HG02642 (cell line): Measurements from ENCODE around the gene SPINDOC.
"Not testable (repeated sequence)": the region's sequence is repeated elsewhere in the genome, so short reads cannot be mapped to it uniquely, and the experiment has no call there.

Experiments used
- ATAC-seq: cut with Tn5 transposase; IDR thresholded peaks from one replicate; pipeline ENCODE4 v1.9.1; 2021; ENCODE audit warnings: mild to moderate bottlenecking; ENCODE audit not compliant: unreplicated experiment, poor library complexity

Gene SPINDOC

DNA sequence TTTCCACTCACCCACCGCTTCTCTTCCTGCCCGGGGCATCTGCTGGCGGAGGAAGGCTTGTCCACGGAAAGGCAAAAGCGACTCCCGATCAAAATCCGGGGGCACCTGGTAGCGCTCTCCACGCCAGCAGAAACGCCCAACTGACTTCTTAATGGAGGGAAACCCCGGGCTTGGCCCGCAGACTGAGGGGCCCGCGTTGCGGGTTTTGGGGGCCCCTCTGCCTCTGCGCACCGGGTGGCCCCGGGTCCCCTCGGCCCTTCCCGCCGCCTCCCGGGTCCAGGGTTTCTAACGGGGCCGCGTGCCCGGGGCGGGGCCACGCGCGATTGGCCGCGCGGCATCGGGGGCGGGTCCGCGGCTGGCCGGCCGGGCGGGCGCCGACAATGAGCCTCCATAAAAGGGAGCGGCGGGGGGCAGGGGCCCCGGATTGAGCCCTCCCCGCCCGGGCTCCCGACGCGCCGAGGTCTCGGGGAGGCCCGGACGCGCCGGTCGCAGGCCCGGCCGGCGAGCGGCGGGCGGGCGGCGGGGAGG lies at the start of gene SPINDOC:
Gene SPINDOC, plus strand, starts transcription at position 422 of the 528 bp plus-strand sequence. CDS start 231 bp downstream, outside the sequence.
- peak; percentile 87 for ATAC-seq

- no peak for ATAC-seq
Observed at GRCh38 chr11:63763496-63764339, 49.5 kb upstream of the SPINDOC start.

DNA sequence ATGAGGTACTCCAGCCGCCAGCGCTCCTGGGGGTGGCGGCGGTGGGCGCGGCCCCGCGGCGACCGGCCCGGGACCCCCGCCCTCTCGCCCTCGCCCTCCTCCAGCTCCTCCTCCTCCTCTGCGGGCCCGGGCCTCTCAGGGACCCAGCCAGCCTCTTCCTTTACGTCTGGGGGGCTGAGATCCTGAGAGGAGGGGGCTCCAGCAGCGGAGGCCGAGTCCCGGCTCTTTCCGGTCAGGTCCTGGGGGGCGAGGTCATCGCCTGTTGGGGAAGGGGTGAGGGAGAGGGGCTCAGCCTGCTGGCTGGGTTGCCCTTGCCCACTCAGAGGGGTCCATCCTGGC lies 48.9 kb upstream of the SPINDOC start:
- no peak for ATAC-seq

- no peak for ATAC-seq
Observed at GRCh38 chr11:63764679-63765647, 48.3 kb upstream of the SPINDOC start.

DNA sequence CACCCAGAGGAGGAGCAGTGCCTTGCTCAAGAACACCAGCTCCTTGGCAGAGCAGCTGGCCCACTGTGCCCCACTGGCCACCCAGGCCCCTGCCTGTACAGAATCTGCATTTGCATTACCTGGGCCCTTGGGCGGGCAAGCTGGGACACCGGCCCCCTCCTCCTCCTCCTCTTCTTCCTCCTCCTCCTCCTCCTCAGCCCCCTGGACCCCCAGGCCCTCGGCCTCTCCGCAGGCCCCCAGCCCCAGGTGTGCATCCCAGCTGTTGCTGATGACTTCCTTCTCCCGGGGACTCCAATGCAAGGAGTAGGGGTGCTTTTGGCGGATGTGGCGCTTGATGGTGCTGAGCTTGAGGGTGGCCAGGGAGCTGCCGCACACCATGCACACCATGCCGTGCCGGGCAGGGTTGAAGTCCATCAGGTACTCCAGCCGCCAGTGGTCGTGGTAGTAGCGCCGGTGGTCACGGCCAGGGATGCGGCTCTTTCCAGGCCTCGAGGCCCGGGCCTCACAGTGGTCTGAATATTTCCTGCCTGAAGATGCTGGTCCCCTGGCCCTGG lies 47.5 kb upstream of the SPINDOC start:
- ATAC-seq: no peak

- no peak for ATAC-seq
Observed at GRCh38 chr11:63766531-63767235, 46.6 kb upstream of the SPINDOC start.

DNA sequence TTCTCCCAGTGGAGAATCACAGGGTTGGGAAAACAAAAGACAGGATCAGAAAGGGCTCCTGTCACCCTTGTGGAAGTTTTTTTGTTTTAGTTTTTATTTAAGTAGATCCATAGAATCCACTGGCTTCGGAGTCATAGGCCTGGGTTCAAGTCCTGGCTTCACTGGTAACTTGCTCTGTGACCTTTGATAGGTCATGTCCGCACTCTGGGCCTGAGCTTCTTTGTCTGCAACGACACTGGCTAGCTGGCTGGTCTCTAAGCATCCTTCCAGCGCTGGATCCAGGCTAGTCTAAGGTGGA lies 46.0 kb upstream of the SPINDOC start:
- ATAC-seq: no peak

GRCh38 chr11:63767565-63768236 lies 45.6 kb upstream of the SPINDOC start:
- no peak for ATAC-seq

GRCh38 chr11:63768237-63769041 lies 44.8 kb upstream of the SPINDOC start, which contains the start of gene ZFTA:
ZFTA (minus strand) TSS chr11:63768775; CDS start chr11:63768622, 153 bp downstream.
- ATAC-seq: peak; percentile 55

DNA sequence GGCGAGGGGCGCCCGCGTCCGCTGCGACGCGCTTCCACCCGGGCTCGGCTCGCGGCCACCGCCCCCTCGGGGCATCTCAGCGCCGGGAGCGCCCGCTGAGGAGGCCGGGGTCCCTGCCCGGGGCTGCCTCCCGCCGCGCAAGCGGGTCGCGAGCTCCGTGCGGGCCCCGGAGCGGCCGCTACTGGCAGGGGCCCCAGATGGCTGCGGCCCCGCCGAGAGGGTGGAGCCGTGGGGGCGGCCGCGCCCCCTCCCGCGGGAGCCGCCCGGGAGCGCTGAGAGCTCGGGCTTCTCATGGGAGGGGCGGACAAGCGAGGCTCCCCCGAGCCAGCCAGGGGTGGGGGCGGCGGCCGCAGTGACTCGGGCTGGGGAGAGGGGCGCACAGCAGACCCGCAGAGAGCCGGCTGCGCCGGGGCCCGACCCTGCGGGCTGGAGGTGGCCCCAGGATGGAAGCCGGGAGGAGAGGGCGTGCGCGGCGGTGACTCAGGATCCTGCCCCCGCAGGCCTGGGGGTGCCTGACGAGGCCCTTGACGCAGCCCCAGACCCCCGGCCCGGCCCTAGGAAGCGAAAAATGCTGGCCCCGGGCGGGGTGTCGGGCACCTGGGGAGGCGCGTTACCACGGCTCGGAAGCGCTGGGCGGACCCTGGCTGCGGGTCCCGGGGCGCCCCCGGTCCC lies 44.1 kb upstream of the SPINDOC start:
- peak; percentile 45 for ATAC-seq

DNA sequence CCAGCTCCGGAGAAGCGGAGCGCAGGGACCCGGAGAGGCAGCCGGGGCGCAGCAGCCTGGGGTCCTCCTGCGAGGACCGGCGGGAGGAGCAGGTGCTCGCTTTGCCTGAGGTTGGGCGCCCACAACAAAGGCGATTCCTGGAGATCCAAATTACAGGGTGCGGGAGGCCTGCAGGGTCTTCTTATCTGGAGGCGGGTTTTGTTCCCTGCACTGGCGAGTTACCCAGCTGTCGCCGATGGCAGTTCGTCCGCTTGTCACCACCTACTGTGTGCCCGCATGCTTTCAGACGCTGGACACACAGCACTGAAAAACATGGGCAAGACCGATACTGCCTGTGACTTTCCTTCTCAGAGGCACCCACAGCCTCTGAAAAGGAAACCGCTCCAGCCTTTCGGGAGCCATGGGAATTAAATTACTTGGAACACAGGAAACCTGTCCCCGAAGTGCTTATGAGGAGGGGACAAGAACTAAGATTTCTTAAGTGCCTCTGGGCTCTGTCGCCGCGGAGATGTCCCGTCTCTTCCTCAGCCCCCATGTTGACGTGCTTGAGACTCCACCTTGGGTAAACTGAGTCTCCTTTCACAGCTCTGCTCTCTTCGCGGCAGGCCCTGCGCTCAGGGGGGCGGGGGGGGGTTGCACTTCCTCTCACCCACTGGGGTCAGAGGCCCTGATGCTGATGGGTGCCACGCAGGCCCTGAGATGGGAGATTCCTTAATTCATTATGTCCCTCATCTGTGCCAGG lies 43.4 kb upstream of the SPINDOC start:
- ATAC-seq: no peak

GRCh38 chr11:63770763-63771162 lies 42.5 kb upstream of the SPINDOC start:
- no peak for ATAC-seq

DNA sequence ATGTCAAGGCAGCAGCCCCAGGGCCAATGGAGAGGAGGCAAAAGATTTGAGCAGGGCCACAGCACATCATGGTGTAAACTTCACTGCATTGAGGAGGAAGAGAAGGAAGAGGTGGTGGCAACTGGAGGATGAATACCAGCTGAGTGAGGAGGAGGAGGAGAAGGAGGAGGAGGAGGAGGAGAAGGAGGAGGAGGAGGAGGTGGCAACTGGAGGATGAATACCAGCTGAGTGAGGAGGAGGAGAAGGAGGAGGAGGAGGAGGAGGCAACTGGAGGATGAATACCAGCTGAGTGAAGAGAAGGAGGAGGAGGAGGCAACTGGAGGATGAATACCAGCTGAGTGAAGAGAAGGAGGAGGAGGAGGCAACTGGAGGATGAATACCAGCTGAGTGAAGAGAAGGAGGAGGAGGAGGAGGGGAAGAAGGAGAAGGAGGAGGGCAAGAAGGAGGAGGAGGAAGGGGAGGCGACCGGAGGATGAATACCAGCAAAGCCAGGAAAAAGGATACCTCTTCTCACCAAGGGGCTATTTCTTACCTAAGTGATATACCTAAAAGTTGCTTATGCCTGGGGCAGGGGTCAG lies 41.4 kb upstream of the SPINDOC start:
- not testable (repeated sequence) for ATAC-seq

- no peak for ATAC-seq
Observed at GRCh38 chr11:63775191-63775590, 38.1 kb upstream of the SPINDOC start.

DNA sequence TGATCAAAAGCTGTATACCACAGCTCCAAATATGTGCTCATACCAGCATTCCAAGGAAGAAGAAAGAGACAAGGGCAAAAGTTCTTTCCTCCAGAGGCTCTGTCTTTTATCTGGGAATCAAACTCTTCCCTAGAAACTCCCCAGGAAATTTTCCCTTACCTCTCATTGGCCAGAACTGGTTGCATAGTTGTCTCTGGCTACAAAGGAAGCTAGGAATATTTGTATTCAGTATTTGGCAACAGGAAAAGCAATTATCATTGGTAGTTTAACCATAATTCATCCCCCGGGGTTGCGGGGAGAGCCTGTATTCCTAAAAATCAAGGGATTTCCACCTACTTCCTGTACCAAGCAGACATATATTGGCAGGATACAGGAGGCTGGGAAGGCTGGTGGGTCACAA lies 34.2 kb upstream of the SPINDOC start:
- no peak for ATAC-seq

DNA sequence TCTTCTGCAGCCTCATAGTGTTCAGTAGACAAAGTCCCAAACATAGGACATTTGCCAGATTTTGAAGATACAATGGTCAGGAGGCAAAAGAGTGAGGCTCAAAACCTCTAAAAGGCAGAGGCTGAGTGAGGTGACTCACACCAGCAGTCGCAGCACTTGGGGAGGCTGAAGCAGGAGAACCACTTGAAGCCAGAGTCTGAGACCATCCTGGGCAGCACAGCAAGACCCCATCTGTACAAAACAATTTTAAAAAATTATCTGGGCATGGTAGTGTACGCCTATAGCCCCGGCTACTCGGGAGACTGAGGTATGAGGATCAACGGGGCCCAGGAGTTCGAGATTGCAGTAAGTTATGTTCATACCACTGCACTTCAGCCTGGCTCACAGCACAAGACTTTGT lies 30.5 kb upstream of the SPINDOC start:
- ATAC-seq: no peak

DNA sequence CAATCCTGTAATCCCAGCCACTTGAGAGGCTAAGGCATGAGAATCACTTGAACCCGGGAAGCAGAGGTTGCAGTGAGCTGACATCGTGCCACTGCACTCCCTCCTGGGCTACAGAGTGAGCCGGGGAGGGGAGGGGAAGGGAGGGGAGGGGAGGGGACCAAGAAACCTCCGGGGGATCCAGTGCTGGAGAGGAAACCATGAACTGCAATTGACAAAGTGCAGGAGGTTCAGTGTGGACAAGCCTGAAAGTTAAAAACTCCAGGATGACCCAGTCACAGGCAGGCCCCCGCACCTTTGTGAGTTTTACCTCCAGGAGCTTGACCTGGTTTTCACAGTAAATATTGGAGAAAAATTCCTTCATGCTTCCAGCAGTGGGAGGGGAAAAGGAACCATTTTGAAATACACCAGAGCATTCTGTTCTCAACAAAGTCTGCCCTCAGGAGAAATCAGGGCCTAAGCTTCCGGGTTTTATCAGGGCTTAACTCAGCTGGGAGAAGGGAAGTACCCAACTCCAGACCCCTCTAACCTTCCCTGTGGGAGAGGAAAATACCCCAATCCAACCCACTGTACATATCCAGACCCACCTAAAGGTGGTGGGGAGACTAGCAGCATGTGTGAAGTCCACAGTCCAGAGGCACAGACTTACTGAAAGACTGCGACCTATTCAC lies 29.2 kb upstream of the SPINDOC start:
- no peak for ATAC-seq
